GM12892 (cell line): ENCODE results near the gene KDM7A.

Experiments
- POLR2A ChIP-seq: IDR thresholded peaks from 2 replicates; pipeline ENCODE4 v1.6.1; 2011; ENCODE audit warnings: low read depth, low read length, control low read depth
- POLR2AphosphoS5 ChIP-seq: IDR thresholded peaks from 2 replicates; pipeline ENCODE4 v1.6.1; 2011; ENCODE audit warnings: low read depth, low read length, control low read depth
- TAF1 ChIP-seq: IDR thresholded peaks from 2 replicates; pipeline ENCODE4 v1.6.1; 2011; ENCODE audit warnings: low read depth, mild to moderate bottlenecking, control low read depth, low read length, borderline replicate concordance

- TF ChIP-seq POLR2A (no peak), POLR2AphosphoS5 (no peak), TAF1 (no peak)
These were observed 108.8 kb downstream of the KDM7A start for GRCh38 chr7:140068033-140068432.
